Vagina (tissue), 2 donors: ENCODE data around the gene IL7R. TPM values are rescaled to one million over a fixed set of nuclear protein-coding genes. Genes with fewer than 3 reads are reported as not detected.

Experiments used
- DNase-seq, 2 donors: peaks; one replicate each; pipeline ENCODE4 v3.0.0-alpha.2; 2017; ENCODE audit errors: extremely low spot score in 2 of 2
- H3K27ac ChIP-seq: fragments of 200-600 bp; sonication (generic); one replicate; pipeline ENCODE4 v1.5.1; 2019
- H3K27me3 ChIP-seq: fragments of 200-600 bp; sonication (generic); one replicate; pipeline ENCODE4 v1.5.1; 2019
- H3K36me3 ChIP-seq, 2 donors: fragments of 200-600 bp; sonication (generic); one replicate each; pipeline ENCODE4 v1.5.1; 2017 to 2019
- H3K4me1 ChIP-seq: fragments of 200-600 bp; sonication (generic); one replicate; pipeline ENCODE4 v1.5.1; 2019
- H3K4me3 ChIP-seq, 2 donors: fragments of 200-600 bp; sonication (generic); 1 replicate in 1 of 2; 2 replicates in 1 of 2; pipeline ENCODE4 v1.5.1; 2016 to 2019
- H3K9me3 ChIP-seq: fragments of 200-600 bp; sonication (generic); one replicate; pipeline ENCODE4 v1.5.1; 2019
- CTCF ChIP-seq, 3 experiments: fragments of 450-650 bp in 2 of 3; fragments of 200-600 bp in 1 of 3; sonication (generic) in 1 of 3; IDR thresholded peaks; one replicate each; pipeline ENCODE4 v1.5.1; 2017 to 2019; ENCODE audit warnings: antibody characterized with exemption in 3 of 3, mild to moderate bottlenecking in 2 of 3, moderate library complexity in 2 of 3
- POLR2A ChIP-seq, 2 donors: fragments of 450-650 bp; IDR thresholded peaks; one replicate each; pipeline ENCODE4 v1.6.1; 2017; ENCODE audit warnings: antibody characterized with exemption in 2 of 2, mild to moderate bottlenecking in 2 of 2, moderate library complexity in 2 of 2
- POLR2AphosphoS5 ChIP-seq, 2 donors: sonication (generic); formaldehyde crosslinking; IDR thresholded peaks; one replicate each; pipeline ENCODE4 v1.9.0; 2017; ENCODE audit warnings: antibody characterized with exemption in 2 of 2, mild to moderate bottlenecking in 2 of 2, low read depth in 1 of 2; ENCODE audit not compliant: insufficient read depth in 1 of 2
- intact Hi-C: fragments of 100-400 bp; cut with DNase I; formaldehyde crosslinking; loops from one replicate; pipeline ENCODE4 v1.15.1; 2023
- total RNA-seq: library from RNA; depleted of rRNA; stranded (reverse); fragments of >200 nt; gene quantifications from one replicate; pipeline ENCODE4 v1.2.3, GENCODE V29; 2016

IL7R gene
- total RNA-seq, 1 donor from 2014 or later: 69.7 TPM

DNA sequence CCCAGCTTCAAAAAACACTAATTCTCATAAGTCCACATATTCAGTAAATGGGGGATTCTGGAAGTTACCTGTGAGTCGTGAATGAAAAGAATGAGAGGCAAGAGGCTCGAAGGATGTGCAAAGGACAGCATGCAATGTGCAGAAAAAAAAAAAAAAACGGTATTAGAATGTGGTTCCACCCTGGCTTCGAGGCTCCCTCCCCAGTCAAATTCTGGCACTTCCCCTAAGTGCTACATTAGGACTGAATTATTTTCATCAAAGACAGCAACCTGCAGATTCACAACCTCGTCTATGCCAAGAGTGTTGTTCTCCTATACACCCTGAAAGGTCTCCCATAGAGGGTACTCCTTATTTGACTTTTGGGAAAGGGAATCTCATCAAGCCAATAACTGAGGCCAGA, 65.2 kb downstream of the IL7R start:
- DNase-seq: no peak
- Histone ChIP-seq H3K36me3 (no peaks in the 10 kb centered on the region), H3K9me3 (no peaks in the 10 kb centered on the region), H3K4me1 (peaks cover 8% of the 10 kb centered on the region), H3K4me3 (no peak overlapping the region), H3K27ac (no peak overlapping the region), H3K27me3 (no peaks in the 10 kb centered on the region)
- intact Hi-C loops: loop anchor here (10.0 kb wide), 1 partner anchor 147 kb away; no protein-coding TSS in a partner anchor
- TF ChIP-seq POLR2AphosphoS5 (IDR thresholded peaks at IDR 0.05; ENCODE audit: insufficient read depth in 1 of 2, low read depth in 1 of 2): no peak
- TF ChIP-seq POLR2A (IDR thresholded peaks at IDR 0.05): no peak
- no peak for TF ChIP-seq CTCF (IDR thresholded peaks at IDR 0.05)

- intact Hi-C loops: loop anchor here (10.0 kb wide), 1 partner anchor 148 kb away; no protein-coding TSS in a partner anchor
- Histone ChIP-seq H3K36me3 (no peaks in the 10 kb centered on the region), H3K27me3 (no peaks in the 10 kb centered on the region), H3K27ac (no peak overlapping the region), H3K9me3 (no peaks in the 10 kb centered on the region), H3K4me1 (peaks cover 8% of the 10 kb centered on the region), H3K4me3 (no peak overlapping the region)
- no peak for DNase-seq
- TF ChIP-seq POLR2A (IDR thresholded peaks at IDR 0.05): no peak
- no peak for TF ChIP-seq POLR2AphosphoS5 (IDR thresholded peaks at IDR 0.05; ENCODE audit: insufficient read depth in 1 of 2, low read depth in 1 of 2)
- TF ChIP-seq CTCF (IDR thresholded peaks at IDR 0.05): no peak
Observed at GRCh38 chr5:35922468-35922867, 65.8 kb downstream of the IL7R start.

- H3K27me3 ChIP-seq: no peaks in the 10 kb centered on the region
- H3K27ac ChIP-seq: no peak overlapping the region
- H3K4me3 ChIP-seq: no peak overlapping the region
- TF ChIP-seq POLR2A (IDR thresholded peaks at IDR 0.05): no peak
- no peak for TF ChIP-seq POLR2AphosphoS5 (IDR thresholded peaks at IDR 0.05; ENCODE audit: insufficient read depth in 1 of 2, low read depth in 1 of 2)
- no peak for TF ChIP-seq CTCF (IDR thresholded peaks at IDR 0.05)
- H3K9me3 ChIP-seq: no peaks in the 10 kb centered on the region
- H3K4me1 ChIP-seq: peaks cover 8% of the 10 kb centered on the region
- H3K36me3 ChIP-seq: no peaks in the 10 kb centered on the region
- no peak for DNase-seq
- intact Hi-C loops: loop anchor here (10.0 kb wide), 1 partner anchor 150 kb away; no protein-coding TSS in a partner anchor
Observed at GRCh38 chr5:35924122-35924949, 67.6 kb downstream of the IL7R start.

GRCh38 chr5:35924950-35925722, 68.4 kb downstream of the IL7R start:
- DNase-seq: no peak
- TF ChIP-seq POLR2AphosphoS5 (IDR thresholded peaks at IDR 0.05; ENCODE audit: insufficient read depth in 1 of 2, low read depth in 1 of 2): peak in 1 of 2 donors; percentile 35
- no peak for TF ChIP-seq POLR2A (IDR thresholded peaks at IDR 0.05)
- TF ChIP-seq CTCF (IDR thresholded peaks at IDR 0.05): peak; percentile 35 to 60 (median 40)
- Histone ChIP-seq H3K36me3 (no peaks in the 10 kb centered on the region), H3K4me3 (no peak overlapping the region), H3K27ac (no peak overlapping the region), H3K4me1 (peaks cover 8% of the 10 kb centered on the region), H3K9me3 (no peaks in the 10 kb centered on the region), H3K27me3 (no peaks in the 10 kb centered on the region)
- intact Hi-C loops: loop anchor here (5.0 to 10.0 kb wide), 2 partner anchors 150 to 838 kb away; no protein-coding TSS in a partner anchor
